ENCODE results near the gene UTP18. TPM values are rescaled to one million over a fixed set of nuclear protein-coding genes. Genes with fewer than 3 reads are reported as not detected.
A peak's percentile ranks its signal among the peaks of the same experiment; 100 is the strongest.

The UTP18 gene
- total and polyA plus RNA-seq, 2 of the 8 experiments (the other 6 are each of a cell fraction or from before 2014, with no cell fraction given): 17.9 to 85.7 TPM

GRCh38 chr17:51298508-51299371, 38.4 kb downstream of the UTP18 start (continued):
- TF ChIP-seq RAD21 (IDR thresholded peaks at IDR 0.05 in 1 of 2, conservative IDR thresholded peaks at IDR 0.05 in 1 of 2; ENCODE audit: low read depth in 2 of 2, low read length in 2 of 2): peak; percentile 80 to 87
- TF ChIP-seq CHD1 (IDR thresholded peaks at IDR 0.05; ENCODE audit: low read depth, low read length): no peak
- TF ChIP-seq BRCA1 (IDR thresholded peaks at IDR 0.05; ENCODE audit: low read depth, low read length): no peak
- TF ChIP-seq CBX8 (IDR thresholded peaks at IDR 0.05; ENCODE audit: borderline replicate concordance, low read depth, low read length): no peak
